DMS79 (cell line): ENCODE results near the gene DOCK4.

ENCODE experiments used
- DNase-seq: peaks from one replicate; lab custom pipeline; 2025; lab: John Stamatoyannopoulos, UW

The DOCK4 gene

DNA sequence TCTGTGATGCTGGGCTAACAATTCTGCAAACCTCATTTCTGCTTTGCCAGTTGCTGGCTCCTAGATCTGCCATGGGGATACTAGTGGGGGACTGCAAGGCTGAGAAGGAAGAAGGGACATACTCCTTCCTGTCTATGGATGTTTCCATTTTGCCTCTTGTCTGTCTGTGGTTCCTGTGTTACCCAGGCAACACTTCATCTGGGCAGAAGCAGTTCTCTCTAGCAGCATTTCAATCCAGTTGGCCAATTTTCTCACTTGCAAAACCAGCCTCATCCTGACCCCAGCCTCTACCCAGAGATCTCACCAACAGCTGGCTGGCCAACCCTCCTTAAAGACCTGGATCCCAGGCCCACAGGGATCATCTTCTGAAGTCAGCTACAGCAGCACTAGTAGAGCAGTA lies 131.7 kb downstream of the DOCK4 start:
- no peak for DNase-seq

DNA sequence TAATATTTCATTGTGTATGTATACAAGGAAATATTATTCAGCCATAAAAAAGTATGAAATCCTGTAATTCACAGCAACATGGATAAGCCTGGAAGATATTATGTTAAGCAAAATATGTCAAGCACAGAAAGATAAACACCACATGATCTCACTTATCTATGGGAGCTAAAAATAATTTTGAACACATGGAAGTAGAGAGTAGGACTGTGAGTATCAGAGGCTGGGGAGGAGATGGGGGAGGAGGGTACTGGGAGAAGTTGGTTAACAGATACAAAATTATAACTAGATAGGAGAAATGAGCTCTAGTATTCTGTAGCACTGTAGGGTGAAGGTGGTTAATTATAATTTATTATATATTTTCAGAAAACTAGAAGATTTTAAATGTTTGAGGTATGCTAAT lies 132.7 kb downstream of the DOCK4 start:
- no peak for DNase-seq

DNA sequence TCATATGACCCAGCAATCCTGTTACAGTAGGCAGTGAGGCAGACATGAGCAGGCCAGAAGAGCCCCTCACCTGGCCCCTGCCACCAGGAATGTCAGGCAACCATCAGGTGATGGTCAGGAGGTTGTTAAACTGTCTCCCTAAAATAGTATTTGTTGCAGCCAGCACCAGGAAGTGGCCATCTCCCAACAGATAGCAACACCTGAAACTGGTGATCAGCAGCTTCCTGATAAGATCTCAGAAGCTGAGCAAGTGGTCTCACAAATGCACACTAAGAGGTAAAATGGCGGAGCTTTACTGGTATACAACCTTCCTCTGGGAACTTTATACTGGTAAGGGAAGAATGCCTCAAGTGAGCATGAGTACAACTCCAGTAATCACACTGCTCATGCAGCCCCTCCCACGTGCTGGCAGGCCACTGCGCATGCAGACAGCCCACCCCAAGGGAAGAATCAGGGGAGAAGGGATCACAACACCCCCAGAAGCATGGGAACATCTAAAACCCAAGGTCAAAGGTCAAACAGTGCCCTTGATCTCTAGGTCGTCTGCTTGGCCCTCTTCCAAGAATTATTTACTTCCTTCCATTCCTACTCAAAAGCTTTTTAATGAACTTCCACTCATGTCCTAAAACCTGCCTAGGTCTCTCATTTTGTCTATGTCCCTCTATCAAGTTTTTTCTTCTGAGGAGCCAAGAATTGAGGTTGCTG lies 133.5 kb downstream of the DOCK4 start:
- DNase-seq, result no peak

DNA sequence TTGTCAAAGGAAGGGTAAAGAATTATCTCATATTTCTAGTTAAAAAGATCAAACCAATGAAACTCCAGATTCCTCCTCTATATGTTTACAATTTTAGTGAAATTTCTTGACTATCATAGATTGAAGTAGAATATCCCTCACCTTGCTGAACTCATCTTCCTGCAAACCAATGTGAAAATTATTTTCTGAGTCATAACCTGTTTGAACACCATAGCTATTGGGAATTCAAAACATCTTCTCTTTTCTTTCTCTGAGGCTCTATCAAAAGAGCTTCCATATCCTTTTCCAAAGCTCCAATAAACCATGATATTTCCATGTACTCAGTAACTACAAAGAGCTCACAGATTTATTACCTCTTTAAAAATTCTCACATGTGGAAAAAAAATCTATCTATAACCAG lies 134.3 kb downstream of the DOCK4 start:
- DNase-seq, result no peak

DNA sequence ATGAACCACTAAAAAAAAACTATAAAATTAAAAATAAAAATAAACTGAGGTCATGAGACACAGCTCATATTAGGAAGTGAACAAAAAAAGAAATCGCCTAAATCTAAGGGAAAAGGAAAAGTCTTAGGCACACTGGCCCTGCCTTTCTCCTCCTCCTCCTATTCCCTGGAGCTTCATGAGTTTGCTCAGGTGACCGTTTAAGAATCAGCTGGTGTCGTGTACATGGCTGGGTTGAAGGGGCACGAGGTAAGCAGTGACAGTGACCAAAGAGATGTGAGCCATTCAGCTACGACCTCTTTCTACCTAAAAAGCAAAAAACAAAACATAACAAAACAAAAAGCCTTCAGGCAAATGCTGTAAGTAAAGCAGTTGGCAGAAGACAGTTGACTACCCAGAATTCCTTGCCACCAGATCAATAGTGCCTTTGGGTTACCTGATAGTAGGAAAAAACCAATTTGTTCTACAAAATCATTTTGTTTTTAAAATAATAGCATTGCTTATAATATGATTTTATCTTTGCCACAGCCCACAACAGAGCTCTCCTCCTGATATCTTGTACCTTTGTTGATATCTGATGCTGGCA lies 135.4 kb downstream of the DOCK4 start:
- DNase-seq, result no peak

DNA sequence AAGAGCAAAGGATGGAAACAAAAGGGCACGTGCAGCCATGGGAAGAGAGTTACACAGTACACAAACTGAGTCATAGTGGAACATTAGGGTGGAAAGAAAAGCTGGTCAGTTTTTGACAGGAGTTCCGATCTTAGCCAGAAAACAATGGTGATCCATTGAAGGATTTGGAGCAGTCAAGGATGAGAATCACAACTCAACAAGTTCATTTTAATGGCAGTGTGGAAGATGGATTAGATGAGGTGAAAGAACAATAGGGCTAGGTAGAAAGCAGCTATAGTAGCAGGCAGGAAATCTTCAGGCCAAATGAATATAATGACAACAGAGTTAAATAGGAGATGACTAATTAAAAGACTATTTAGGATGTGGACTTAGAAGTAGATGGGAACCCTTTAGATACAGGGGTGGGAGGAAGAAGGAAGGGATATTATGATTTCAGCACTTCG lies 136.3 kb downstream of the DOCK4 start:
- no peak for DNase-seq

DNA sequence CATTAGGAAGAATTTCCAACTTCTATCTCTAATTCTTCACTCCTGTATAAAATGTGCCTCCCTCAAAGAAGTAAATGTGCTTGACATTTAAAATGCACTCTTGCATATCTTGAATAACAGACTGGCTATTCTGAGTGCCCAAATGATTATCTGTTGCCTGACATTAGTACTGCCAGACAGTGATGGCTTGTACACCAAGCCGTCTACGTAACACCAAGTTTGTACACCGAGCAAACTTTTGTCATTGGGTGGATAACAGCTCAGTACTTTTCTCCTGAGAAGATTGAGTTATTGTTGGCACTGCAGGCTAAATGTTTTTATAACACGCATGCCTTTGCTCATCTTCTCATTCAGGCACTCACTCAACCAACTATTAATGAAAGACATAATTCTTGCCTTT lies 137.2 kb downstream of the DOCK4 start:
- DNase-seq, result no peak

DNA sequence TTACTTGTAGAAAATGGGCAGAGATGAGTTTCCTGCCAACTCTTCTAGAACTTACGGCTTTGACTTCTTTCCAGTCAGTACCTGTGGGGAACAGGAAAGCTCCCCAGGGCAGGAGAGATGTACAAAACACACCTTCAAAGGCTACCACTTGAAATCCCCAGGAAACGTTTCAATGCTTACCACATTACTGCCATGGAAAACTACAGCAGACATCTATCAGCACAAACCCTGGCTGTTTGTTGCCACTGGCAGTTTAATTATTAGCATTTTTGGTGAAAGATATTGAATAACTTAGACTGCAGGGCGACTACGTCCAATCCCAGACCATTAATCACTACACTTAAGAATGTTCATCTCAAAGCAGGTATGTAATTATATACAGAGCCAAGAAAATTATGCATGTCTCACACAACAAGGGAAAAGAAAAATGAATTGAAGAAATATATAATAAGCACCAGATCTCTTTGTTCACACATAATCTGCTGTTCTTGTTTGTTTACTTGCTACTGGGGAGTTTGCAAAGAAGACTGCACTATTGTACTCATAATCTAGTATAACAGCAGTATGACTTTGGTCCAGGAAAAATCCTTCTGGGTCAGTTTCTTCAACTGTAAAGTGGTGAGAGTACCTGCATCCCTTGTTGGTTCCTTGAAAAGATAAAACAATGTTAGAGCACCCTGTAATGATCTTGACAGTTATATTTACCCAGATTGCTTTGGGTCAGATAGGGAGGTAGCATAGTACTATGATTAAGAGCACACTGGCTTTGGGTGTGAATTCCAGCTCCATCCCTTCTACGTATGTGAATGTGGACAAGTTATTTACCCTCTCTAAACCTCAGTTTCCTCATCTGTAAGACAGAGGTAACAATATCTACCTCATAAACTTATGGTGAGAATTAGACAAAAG lies 138.3 kb downstream of the DOCK4 start:
- no peak for DNase-seq

DNA sequence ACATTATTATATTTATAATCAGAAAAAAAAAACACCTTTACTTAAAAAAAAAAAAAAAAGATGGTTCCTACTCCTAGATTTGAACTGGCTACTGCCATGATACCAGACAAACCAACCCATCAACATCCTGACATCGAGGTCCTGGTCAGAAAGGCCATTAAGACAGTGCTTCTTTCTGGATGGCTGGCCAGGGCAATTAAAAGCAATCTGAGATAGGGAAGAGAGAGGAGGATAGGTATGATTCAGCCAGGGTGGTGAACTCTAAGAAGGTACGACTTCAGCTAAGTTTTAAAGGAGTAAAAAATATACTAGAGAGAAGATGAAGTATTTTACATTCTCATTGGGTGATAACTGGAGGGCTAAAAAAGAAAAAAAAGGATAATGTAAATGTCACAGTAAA lies 139.0 kb downstream of the DOCK4 start:
- no peak for DNase-seq

DNA sequence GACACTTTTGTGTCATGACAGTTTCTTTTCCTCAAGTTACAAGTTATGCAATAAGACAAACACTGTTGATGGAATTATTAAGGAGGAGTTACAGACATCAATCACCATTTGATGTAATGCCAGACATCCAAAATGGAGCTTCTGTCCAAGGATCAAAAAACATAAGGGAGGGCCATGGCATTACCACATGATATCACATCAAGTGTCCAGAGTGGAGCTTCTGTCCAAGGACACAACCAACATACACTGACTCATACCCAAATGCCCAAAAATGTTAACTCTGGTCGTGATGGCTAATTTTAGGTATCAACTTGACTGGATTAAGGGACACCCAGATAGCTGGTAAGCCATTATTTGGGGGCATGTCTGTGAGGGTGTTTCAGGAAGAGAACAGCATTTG lies 140.4 kb downstream of the DOCK4 start:
- DNase-seq, result no peak

DNA sequence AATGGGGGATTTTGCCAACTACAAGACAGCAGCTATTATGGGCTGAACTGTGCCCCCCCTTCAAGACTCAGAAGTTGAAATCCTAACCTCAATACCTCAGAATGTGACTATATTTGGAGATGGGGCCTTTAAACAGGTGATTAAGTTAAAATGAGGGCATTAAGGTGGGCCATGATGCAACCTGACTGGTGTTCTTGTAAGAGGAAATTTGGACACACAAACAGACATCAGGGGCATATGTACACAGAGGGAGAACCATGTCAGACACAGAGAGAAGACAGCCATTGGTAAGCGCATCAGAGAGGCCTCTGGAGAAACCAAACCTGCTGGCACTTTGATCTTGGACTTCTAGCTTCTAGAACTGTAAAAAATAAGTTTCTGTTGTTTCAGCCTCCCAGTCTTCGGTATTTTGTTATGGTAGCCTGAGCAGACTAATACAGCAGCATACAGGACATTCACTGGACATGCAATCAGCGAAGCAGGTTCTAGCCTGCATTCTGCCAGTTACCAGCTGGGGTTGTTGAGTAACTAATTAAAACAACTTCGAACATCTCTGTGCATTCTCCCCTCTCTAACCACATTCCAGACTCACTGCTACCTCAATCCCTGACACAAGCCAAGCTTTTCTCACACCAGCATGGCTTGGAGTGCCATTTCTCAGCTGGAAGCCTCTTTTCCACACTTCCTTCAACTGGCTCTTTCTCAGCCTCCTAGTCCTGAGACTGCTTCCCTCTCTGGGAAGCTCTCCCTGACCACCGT lies 141.4 kb downstream of the DOCK4 start:
- DNase-seq, result no peak

DNA sequence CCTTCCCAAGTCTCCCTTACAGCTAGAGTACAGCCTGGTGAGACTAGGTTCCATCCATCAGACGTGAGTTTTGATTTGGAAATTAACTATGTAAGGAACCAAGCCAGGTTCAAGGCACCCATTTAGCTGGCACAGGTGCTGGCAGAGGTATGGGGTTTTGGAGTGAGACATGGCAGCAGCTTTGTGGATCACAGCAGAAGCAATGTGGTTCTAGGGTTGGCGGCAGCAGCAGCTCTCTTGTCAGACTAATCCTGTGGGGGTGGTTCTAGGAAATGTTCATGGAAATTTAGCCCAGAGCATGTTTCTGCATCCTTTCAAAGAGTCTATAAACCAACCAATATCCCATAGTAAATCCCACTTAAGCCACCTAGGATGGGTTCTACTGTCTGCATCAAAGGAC lies 142.2 kb downstream of the DOCK4 start:
- DNase-seq, result no peak

DNA sequence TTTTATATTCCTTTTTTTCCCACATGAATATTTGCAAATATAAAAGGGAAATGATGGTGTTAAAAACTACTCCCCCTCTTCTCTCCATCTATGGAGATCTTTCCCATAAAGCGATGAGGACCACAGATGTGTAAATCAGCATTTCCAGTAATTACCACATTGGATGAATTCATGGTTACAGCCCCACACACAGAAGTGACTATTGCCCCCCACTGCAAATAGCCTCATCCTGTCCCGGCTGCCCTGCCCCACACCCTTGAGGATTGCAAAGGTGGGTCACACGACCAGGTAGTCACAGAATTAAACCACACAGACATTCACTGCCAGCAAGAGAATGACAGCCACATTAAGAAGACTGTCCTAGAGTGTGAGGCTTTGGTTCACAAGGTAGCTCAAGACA lies 145.1 kb downstream of the DOCK4 start:
- DNase-seq, result no peak

DNA sequence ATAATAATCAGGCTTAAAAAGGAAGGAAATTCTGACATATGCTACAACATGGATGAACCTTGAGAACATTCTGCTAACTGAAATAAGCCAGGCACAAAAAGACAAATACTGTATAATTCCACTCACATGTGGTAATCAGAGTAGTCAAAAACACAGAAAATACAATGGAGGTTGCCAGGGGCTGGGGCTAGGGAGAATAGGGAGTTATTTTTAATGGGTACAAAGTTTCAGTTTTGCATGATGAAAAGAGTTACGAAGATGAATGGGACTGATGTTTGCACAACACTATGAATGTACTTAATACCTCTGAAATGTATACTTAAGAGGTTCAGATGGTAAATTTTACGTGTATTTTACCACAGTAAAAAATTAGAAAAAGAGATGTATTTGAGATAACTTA lies 145.6 kb downstream of the DOCK4 start:
- no peak for DNase-seq

DNA sequence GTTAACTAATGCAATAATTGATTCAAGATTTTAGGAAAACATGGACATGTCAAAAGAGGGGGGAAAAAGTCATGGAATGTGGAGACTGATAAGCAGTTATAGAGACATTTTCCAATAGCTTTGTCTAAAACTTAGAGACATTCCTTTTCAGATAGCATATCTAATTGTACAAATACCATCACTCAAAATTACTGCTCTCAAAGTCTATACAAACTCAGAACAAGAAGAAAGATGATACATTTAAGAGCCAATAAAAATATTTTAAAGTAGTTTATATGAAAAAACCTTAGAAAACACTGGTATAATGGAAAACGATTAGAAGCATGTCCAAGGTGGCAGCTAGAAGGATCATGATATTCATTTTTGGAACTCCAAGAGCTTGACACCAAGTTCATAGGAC lies 146.5 kb downstream of the DOCK4 start:
- no peak for DNase-seq

DNA sequence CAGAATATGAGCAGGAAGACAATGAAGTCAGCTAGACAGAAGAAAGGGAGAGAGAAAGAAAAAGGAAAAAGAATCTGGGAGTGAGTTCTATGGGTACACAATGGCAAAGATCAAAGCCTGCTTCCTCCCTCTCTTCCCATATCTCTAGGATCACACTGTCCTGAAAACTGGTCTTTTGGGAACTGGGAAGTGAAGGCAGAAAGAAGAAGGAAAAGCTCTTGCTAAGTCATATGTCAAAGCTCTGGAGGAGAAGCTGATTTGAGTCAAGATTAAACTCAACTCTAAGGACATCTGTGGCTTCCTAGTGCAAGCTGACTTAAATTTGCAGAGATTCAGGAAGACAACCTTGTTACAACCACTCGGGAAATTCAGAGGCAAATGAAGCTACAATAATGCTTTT lies 147.5 kb downstream of the DOCK4 start:
- DNase-seq, result no peak

DNA sequence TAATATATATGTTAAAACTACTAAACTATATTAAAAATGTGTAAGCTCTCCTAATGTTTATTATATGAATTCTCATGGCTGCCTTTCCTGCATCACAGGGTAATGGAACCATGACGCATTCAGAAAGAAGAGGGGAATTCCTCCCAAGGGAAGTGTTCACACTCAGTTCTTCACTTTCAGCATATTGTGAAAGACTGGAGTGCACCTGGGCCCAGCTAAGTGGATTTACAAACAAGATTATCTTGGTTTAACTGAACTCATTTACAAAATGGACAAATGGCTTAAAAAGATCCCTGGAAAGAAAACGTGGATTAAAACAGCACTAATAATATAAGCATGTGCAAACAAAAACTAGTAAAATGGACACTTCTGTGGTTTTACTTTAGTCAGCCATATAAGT lies 149.8 kb downstream of the DOCK4 start:
- DNase-seq, result peak; percentile 86

DNA sequence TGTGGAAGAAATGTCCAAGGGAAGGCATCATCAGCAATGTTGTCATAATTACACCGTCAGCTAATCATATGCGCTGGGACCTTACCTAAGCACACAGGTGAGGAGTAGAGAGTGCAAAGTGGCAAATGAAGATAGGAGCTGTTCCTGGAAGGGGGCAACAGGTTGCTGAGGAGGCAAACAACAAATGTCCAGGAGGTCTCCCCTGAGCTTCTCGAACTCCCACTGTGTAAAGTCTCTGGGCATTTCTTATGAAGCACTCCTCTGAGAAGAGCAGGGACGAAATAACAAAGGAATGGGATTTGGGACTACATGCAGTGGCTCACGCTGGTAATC lies 152.5 kb downstream of the DOCK4 start:
- no peak for DNase-seq

DNA sequence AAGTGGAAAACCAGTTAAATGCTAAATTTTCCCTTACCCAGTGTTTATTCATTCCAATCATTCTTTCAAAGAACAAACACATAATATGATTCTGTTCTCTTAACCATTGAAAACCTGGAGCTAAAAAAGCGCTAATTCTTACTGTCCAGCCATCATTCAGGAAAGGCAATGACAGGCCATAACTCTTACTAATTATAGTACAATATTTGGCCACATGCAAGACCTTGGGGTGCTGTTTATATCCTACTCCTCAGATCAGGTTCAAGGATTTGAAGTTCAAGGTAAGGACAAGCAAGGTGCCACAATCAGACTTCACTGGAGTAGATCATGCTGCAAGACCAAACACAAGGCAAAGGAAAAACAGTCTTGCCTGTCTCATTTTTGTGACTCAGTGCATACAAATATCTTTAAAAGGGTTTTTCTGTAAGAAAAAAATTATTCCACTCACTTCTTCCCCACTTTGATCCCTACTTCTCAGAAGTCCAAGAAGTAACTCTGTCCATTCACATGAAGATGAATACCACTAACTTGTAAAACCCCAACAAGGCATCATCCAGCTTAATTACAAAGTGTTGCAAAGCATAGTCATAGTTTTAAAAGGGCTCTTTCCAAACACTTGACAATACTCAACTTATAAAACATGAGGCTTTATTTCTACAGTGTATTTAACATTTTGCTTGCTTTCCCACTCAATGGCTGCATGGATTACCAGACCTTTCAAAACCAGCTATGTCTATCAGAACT lies 153.0 kb downstream of the DOCK4 start:
- DNase-seq, result peak; percentile 11

DNA sequence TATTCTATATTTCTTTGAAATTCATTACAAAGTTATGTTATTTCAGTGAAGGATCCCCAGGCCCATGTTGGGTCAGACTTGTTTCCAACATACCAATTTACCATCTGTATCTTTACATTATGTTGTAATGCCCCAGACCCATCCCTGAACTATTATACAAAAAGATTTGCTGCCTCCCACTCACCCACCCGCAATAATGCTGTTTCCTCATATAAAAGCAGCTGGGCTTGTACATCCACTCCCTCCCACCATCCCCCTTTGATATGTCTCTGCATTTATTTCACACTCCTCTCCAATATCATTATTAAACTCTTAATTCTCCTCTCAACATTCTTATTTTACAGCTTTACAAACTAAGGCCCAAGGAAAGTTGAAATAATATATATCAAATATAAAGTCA lies 153.7 kb downstream of the DOCK4 start:
- DNase-seq, result no peak

DNA sequence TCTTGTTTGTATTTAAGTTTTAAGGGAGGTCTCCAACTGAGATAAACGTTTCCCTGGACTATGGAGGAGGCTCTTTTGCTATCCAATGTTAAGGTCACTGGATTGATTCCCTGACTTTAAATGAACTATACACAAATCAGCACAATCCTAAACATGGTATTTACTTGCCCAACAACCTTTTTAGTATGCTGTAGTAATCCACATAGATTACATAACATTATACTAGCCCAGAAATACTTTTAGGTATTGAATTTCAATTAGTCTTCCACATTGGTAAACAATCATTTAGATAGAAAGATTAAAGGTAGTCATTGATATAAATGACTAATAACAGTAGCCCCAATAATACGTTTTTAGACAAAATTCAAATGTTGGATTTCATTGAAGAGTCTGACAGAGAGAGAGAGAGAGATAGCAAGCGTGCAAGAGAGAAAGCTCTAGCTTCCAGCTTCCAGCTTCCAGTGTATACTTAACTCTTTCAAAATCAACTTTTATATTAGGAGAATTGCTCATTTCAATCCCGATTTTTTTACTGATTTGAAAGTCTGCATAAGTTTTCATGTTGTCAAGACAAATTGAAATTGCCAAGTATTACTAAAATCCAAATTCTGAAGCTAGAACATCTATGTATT lies 155.8 kb downstream of the DOCK4 start:
- DNase-seq, result no peak
